Gastroesophageal sphincter (tissue), 3 donors: ENCODE data around the gene FAM98A.

Source experiments
- CTCF ChIP-seq, 4 experiments: fragments of 200-600 bp in 2 of 4; fragments of 450-650 bp in 2 of 4; sonication (generic) in 1 of 4; IDR thresholded peaks; one replicate each; pipeline ENCODE4 v1.5.1; 2017 to 2019; ENCODE audit warnings: antibody characterized with exemption in 4 of 4, mild to moderate bottlenecking in 2 of 4, moderate library complexity in 2 of 4
- POLR2AphosphoS5 ChIP-seq: sonication (generic); formaldehyde crosslinking; IDR thresholded peaks from one replicate; pipeline ENCODE4 v1.6.1; 2017; ENCODE audit warnings: antibody characterized with exemption

DNA sequence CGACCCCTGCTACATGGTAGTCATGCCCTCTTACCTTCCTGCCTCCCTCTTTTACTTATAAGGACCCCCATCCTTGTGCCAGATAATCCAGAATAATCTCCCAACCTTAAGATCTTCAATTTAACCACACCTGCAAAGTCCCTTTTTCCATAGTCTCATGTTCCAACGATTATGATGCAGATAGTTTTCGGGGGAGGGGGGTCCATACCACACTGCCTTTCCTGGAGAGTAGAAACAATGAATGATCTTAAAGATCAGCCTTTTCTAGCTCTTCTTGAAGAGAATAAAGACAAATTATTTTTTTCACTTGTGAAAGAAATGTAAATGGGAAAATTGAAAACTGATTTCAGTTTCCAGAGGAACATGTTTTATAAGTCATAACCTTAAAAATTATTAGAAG, 4.3 kb upstream of the FAM98A start:
- no peak for TF ChIP-seq CTCF (IDR thresholded peaks at IDR 0.05)
- TF ChIP-seq POLR2AphosphoS5 = no peak
